Measurements from ENCODE around the gene ZNF519.
A peak's percentile ranks its signal among the peaks of the same experiment; 100 is the strongest.

ZNF519 gene

GRCh38 chr18:14122097-14122496 lies 10.1 kb downstream of the ZNF519 start:
- FAIRE-seq (no peak), DNase-seq (ENCODE audit: insufficient read length, low spot score) (no peak)
- no peak for TF ChIP-seq POLR2A (IDR thresholded peaks at IDR 0.05; ENCODE audit: low read depth, low read length)

GRCh38 chr18:14120926-14121325 lies 11.3 kb downstream of the ZNF519 start:
- no peak for FAIRE-seq
- DNase-seq (ENCODE audit: insufficient read length, low spot score): no peak
- no peak for TF ChIP-seq POLR2A (IDR thresholded peaks at IDR 0.05; ENCODE audit: low read depth, low read length)

- no peak for TF ChIP-seq POLR2A (IDR thresholded peaks at IDR 0.05; ENCODE audit: low read depth, low read length)
- FAIRE-seq: no peak
Observed at GRCh38 chr18:14117606-14118005, 14.6 kb downstream of the ZNF519 start.

GRCh38 chr18:14106906-14107305 lies 25.3 kb downstream of the ZNF519 start:
- no peak for TF ChIP-seq POLR2A (IDR thresholded peaks at IDR 0.05; ENCODE audit: low read depth, low read length)
- DNase-seq (ENCODE audit: insufficient read length, low spot score) (no peak), FAIRE-seq (no peak)

More at GRCh38 chr18:14117606-14118005, 14.6 kb downstream of the ZNF519 start:
- DNase-seq (ENCODE audit: insufficient read length, low spot score): no peak

- DNase-seq (ENCODE audit: insufficient read length, low spot score): no peak
- TF ChIP-seq POLR2A (IDR thresholded peaks at IDR 0.05; ENCODE audit: low read depth, low read length): no peak
- no peak for FAIRE-seq
Observed at GRCh38 chr18:14104906-14105748, 27.1 kb downstream of the ZNF519 start.

GRCh38 chr18:14104201-14104600 lies 28.0 kb downstream of the ZNF519 start:
- DNase-seq (ENCODE audit: insufficient read length, low spot score) (no peak), FAIRE-seq (no peak)
- TF ChIP-seq POLR2A (IDR thresholded peaks at IDR 0.05; ENCODE audit: low read depth, low read length): no peak

GRCh38 chr18:14100503-14101286 lies 31.5 kb downstream of the ZNF519 start:
- no peak for TF ChIP-seq POLR2A (IDR thresholded peaks at IDR 0.05; ENCODE audit: low read depth, low read length)
- no peak for FAIRE-seq

GRCh38 chr18:14098428-14098827 lies 33.8 kb downstream of the ZNF519 start:
- no peak for FAIRE-seq
- no peak for TF ChIP-seq POLR2A (IDR thresholded peaks at IDR 0.05; ENCODE audit: low read depth, low read length)
- no peak for DNase-seq (ENCODE audit: insufficient read length, low spot score)

More at GRCh38 chr18:14100503-14101286, 31.5 kb downstream of the ZNF519 start:
- no peak for DNase-seq (ENCODE audit: insufficient read length, low spot score)

- TF ChIP-seq POLR2A (IDR thresholded peaks at IDR 0.05; ENCODE audit: low read depth, low read length): no peak
- FAIRE-seq: no peak
- no peak for DNase-seq (ENCODE audit: insufficient read length, low spot score)
Observed at GRCh38 chr18:14097761-14098160, 34.5 kb downstream of the ZNF519 start.

GRCh38 chr18:14093307-14093915 lies 38.8 kb downstream of the ZNF519 start:
- DNase-seq (ENCODE audit: insufficient read length, low spot score): no peak
- no peak for TF ChIP-seq POLR2A (IDR thresholded peaks at IDR 0.05; ENCODE audit: low read depth, low read length)
- FAIRE-seq: no peak

- no peak for TF ChIP-seq POLR2A (IDR thresholded peaks at IDR 0.05; ENCODE audit: low read depth, low read length)
- no peak for FAIRE-seq
- no peak for DNase-seq (ENCODE audit: insufficient read length, low spot score)
Observed at GRCh38 chr18:14092625-14093306, 39.5 kb downstream of the ZNF519 start.

GRCh38 chr18:14089781-14090180 lies 42.5 kb downstream of the ZNF519 start:
- DNase-seq (ENCODE audit: insufficient read length, low spot score) (peak; percentile 33), FAIRE-seq (peak; percentile 33)
- TF ChIP-seq POLR2A (IDR thresholded peaks at IDR 0.05; ENCODE audit: low read depth, low read length): no peak

- DNase-seq (ENCODE audit: insufficient read length, low spot score): no peak
- FAIRE-seq: no peak
- no peak for TF ChIP-seq POLR2A (IDR thresholded peaks at IDR 0.05; ENCODE audit: low read depth, low read length)
Observed at GRCh38 chr18:14089191-14089590, 43.0 kb downstream of the ZNF519 start.
